ENCODE data around the gene DHH. TPM values are rescaled to one million over a fixed set of nuclear protein-coding genes. Genes with fewer than 3 reads are reported as not detected.
A peak's percentile ranks its signal among the peaks of the same experiment; 100 is the strongest.

Gene DHH
- total and polyA plus RNA-seq, 10 of the 15 experiments (the other 5 are each of a cell fraction or from before 2014, with no cell fraction given), result 0.01 TPM; not detected in 9

- TF ChIP-seq E4F1 (IDR thresholded peaks at IDR 0.05; ENCODE audit: borderline replicate concordance, partially characterized antibody), result no peak
These were observed 56.2 kb downstream of the DHH start (continued) for GRCh38 chr12:49038291-49038955.

GRCh38 chr12:49037947-49038237, 56.7 kb downstream of the DHH start:
- FAIRE-seq (no peak), DNase-seq (ENCODE audit: low read depth, low spot score) (no peak), ATAC-seq (no peak)
- ChIA-PET POLR2A (interaction anchor here (1.5 kb wide), 1 partner anchor 21 kb away, joined by 5 read pairs; no protein-coding TSS in a partner anchor), CTCF (interaction anchor here (0.6 to 1.0 kb wide), 4 partner anchors 11 to 197 kb away, joined by 3 to 4 read pairs (median 3); no protein-coding TSS in a partner anchor), RAD21 (ENCODE audit: unreplicated experiment) (interaction anchor here (1.7 kb wide), 1 partner anchor 41 kb away, joined by 6 read pairs; no protein-coding TSS in a partner anchor), SMC1A (ENCODE audit: uncharacterized antibody, unreplicated experiment) (no interaction called here)
- H3K4me2 ChIP-seq (ENCODE audit: control insufficient read depth, insufficient read depth), result no peak overlapping the region
- WGBS (ENCODE audit: insufficient coverage, insufficient replicate concordance, low lambda C conversion rate, missing lambda C conversion rate), result 83% methylated on average over 7 of the region's 7 CpGs
- peaks cover 26 to 67% of the 10 kb centered on the region in 2 experiments for H3K36me3 ChIP-seq (ENCODE audit: control insufficient read depth in 2 of 2, insufficient read depth in 2 of 2, low read length in 1 of 2)
- TF ChIP-seq RB1 (IDR thresholded peaks at IDR 0.05; ENCODE audit: borderline replicate concordance), result no peak
- TF ChIP-seq CHD1 (IDR thresholded peaks at IDR 0.05; ENCODE audit: low read depth, low read length), result no peak
- TF ChIP-seq JUNB (IDR thresholded peaks at IDR 0.05), result no peak
- no peak for TF ChIP-seq USF1 (IDR thresholded peaks at IDR 0.05; ENCODE audit: borderline replicate concordance, extremely low read length, insufficient read depth, low read depth, low read length)
- no peak for TF ChIP-seq SUPT20H (IDR thresholded peaks at IDR 0.05; ENCODE audit: borderline replicate concordance, control insufficient read depth, low read depth, low read length)
- TF ChIP-seq STAT1 (conservative IDR thresholded peaks at IDR 0.05), result no peak
- no peak for TF ChIP-seq ATF2 (IDR thresholded peaks at IDR 0.05; ENCODE audit: low read length)
- no peak for TF ChIP-seq ATF7 (IDR thresholded peaks at IDR 0.05; ENCODE audit: low read depth)
- TF ChIP-seq PML (IDR thresholded peaks at IDR 0.05; ENCODE audit: low read length), result no peak
- no peak for TF ChIP-seq BACH1 (IDR thresholded peaks at IDR 0.05; ENCODE audit: borderline replicate concordance)
- no peak for TF ChIP-seq IRF3 (IDR thresholded peaks at IDR 0.05)
- TF ChIP-seq EP300 (IDR thresholded peaks at IDR 0.05; ENCODE audit: borderline replicate concordance in 1 of 2, control insufficient read depth in 1 of 2, low read depth in 2 of 2, low read length in 2 of 2), result no peak
- no peak for TF ChIP-seq BCL11A (IDR thresholded peaks at IDR 0.05; ENCODE audit: low read depth, low read length)
- no peaks in the 10 kb centered on the region for H3K9me3 ChIP-seq (replicated peaks; ENCODE audit: control insufficient read depth, insufficient read depth, low read length)
- no peaks in the 10 kb centered on the region for H4K20me1 ChIP-seq (ENCODE audit: control insufficient read depth, insufficient read depth)
- H3K4me3 ChIP-seq, result no peak overlapping the region
- no peaks in the 10 kb centered on the region for H3K79me2 ChIP-seq (ENCODE audit: control insufficient read depth, insufficient read depth, low read length)
- H2AFZ ChIP-seq (ENCODE audit: control insufficient read depth, low read depth, low read length), result no peak overlapping the region
- in situ Hi-C loops (cut with MboI), result no loop called here
- TSS peak; percentile 32 for BruUV-seq (replicated peaks)
- H3K27ac ChIP-seq (ENCODE audit: control insufficient read depth, insufficient read depth), result no peak overlapping the region
- H3K9ac ChIP-seq (ENCODE audit: control insufficient read depth, insufficient read depth, low read length), result no peak overlapping the region
- H3K27me3 ChIP-seq (replicated peaks in 1 of 2; ENCODE audit: control insufficient read depth in 2 of 2, insufficient read depth in 2 of 2, low read length in 1 of 2), result no peaks in the 10 kb centered on the region
- H3K4me1 ChIP-seq (ENCODE audit: control insufficient read depth, insufficient read depth, low read length), result no peaks in the 10 kb centered on the region
- intact Hi-C loops (cut with micrococcal nuclease; ENCODE audit: unreplicated experiment), result no loop called here
